ENCODE results near the gene YDJC. TPM values are rescaled to one million over a fixed set of nuclear protein-coding genes. Genes with fewer than 3 reads are reported as not detected.

Gene YDJC
- total and polyA plus RNA-seq, 9 of the 15 experiments (the other 6 are each of a cell fraction or from before 2014, with no cell fraction given), result 13.5 to 871 (median 164) TPM

DNA sequence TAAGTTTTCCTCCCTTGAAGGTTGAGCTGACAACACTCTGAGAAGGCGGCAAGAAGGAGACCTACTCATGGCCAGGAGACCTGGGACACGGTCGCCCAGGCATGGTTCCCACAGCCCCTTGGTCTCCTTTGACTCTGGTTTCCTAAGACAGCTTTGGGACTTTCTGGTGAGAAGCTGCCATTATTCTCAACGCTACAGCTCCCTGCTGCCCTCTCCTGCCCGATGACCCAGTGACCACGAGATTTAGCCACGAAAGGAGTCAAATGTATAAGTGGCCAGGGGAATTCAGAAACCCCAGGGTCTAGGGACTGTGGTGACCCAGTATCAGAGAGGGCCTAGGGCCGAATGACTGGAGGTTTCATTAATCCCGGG lies 11.6 kb upstream of the YDJC start (continued):
- TF ChIP-seq RHOXF2B (CRISPR knock-in tag; conservative IDR thresholded peaks at IDR 0.05) (no peak), ZFX (CRISPR knock-in tag; IDR thresholded peaks at IDR 0.05) (no peak), CHD7 (IDR thresholded peaks at IDR 0.05; ENCODE audit: low read depth, low read length) (peak; percentile 57), GABPB1 (CRISPR knock-in tag; IDR thresholded peaks at IDR 0.05) (no peak), ZC3H11A (IDR thresholded peaks at IDR 0.05; ENCODE audit: low read depth, low read length) (no peak)
- TF ChIP-seq, protein P1, sequence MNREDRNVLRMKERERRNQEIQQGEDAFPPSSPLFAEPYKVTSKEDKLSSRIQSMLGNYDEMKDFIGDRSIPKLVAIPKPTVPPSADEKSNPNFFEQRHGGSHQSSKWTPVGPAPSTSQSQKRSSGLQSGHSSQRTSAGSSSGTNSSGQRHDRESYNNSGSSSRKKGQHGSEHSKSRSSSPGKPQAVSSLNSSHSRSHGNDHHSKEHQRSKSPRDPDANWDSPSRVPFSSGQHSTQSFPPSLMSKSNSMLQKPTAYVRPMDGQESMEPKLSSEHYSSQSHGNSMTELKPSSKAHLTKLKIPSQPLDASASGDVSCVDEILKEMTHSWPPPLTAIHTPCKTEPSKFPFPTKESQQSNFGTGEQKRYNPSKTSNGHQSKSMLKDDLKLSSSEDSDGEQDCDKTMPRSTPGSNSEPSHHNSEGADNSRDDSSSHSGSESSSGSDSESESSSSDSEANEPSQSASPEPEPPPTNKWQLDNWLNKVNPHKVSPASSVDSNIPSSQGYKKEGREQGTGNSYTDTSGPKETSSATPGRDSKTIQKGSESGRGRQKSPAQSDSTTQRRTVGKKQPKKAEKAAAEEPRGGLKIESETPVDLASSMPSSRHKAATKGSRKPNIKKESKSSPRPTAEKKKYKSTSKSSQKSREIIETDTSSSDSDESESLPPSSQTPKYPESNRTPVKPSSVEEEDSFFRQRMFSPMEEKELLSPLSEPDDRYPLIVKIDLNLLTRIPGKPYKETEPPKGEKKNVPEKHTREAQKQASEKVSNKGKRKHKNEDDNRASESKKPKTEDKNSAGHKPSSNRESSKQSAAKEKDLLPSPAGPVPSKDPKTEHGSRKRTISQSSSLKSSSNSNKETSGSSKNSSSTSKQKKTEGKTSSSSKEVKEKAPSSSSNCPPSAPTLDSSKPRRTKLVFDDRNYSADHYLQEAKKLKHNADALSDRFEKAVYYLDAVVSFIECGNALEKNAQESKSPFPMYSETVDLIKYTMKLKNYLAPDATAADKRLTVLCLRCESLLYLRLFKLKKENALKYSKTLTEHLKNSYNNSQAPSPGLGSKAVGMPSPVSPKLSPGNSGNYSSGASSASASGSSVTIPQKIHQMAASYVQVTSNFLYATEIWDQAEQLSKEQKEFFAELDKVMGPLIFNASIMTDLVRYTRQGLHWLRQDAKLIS (CRISPR knock-in tag; IDR thresholded peaks at IDR 0.05), result no peak
- TF ChIP-seq, protein P2, sequence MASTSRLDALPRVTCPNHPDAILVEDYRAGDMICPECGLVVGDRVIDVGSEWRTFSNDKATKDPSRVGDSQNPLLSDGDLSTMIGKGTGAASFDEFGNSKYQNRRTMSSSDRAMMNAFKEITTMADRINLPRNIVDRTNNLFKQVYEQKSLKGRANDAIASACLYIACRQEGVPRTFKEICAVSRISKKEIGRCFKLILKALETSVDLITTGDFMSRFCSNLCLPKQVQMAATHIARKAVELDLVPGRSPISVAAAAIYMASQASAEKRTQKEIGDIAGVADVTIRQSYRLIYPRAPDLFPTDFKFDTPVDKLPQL (IDR thresholded peaks at IDR 0.05; ENCODE audit: extremely low read depth, insufficient read length), result no peak
- TF ChIP-seq, protein P3, sequence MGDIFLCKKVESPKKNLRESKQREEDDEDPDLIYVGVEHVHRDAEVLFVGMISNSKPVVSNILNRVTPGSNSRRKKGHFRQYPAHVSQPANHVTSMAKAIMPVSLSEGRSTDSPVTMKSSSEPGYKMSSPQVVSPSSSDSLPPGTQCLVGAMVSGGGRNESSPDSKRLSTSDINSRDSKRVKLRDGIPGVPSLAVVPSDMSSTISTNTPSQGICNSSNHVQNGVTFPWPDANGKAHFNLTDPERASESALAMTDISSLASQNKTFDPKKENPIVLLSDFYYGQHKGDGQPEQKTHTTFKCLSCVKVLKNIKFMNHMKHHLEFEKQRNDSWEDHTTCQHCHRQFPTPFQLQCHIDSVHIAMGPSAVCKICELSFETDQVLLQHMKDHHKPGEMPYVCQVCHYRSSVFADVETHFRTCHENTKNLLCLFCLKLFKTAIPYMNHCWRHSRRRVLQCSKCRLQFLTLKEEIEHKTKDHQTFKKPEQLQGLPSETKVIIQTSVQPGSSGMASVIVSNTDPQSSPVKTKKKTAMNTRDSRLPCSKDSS (IDR thresholded peaks at IDR 0.05; ENCODE audit: low read depth, partially characterized antibody), result no peak

Measured in K562 (cell line).